Sciatic nerve (tissue), 2 donors: ENCODE results near the gene SNAPC1. TPM values are rescaled to one million over a fixed set of nuclear protein-coding genes. Genes with fewer than 3 reads are reported as not detected.
A peak's percentile ranks its signal among the peaks of the same experiment; 100 is the strongest.
"Not testable (repeated sequence)": the region's sequence is repeated elsewhere in the genome, so short reads cannot be mapped to it uniquely, and the experiment has no call there.

ENCODE experiments used
- ATAC-seq: fragments of 200-7000 bp; cut with Tn5 transposase; one replicate; pipeline ENCODE4 v1.9.1; 2020; ENCODE audit warnings: mild to moderate bottlenecking, moderate library complexity
- DNase-seq: peaks from one replicate; pipeline ENCODE4 v3.0.0-alpha.2; 2020; ENCODE audit warnings: low spot score
- intact Hi-C: fragments of 100-400 bp; cut with DNase I; formaldehyde crosslinking; loops from one replicate; pipeline ENCODE4 v1.14.2; 2022
- total RNA-seq: library from RNA; stranded (reverse); fragmentation: NEBNext Ultra II Directional; extraction: Animal tissue kit (Norgen Biotek cat#: 25700); gene quantifications from one replicate; pipeline ENCODE4 v1.2.1, GENCODE V29; 2021
- donor health status: DM: no; HTN: no; CAD: no.
- donor health status: DM: no; HTN: no; CAD: no.

The SNAPC1 gene
- total RNA-seq, 1 donor from 2014 or later = 5.9 TPM

DNA sequence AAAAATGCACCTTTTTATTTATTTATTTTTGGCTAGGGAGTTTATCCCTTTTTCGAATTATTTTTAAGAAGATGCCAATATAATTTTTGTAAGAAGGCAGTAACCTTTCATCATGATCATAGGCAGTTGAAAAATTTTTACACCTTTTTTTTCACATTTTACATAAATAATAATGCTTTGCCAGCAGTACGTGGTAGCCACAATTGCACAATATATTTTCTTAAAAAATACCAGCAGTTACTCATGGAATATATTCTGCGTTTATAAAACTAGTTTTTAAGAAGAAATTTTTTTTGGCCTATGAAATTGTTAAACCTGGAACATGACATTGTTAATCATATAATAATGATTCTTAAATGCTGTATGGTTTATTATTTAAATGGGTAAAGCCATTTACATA, 14.9 kb upstream of the SNAPC1 start:
- intact Hi-C loops = no loop called here
- DNase-seq (no peak), ATAC-seq (no peak)

DNA sequence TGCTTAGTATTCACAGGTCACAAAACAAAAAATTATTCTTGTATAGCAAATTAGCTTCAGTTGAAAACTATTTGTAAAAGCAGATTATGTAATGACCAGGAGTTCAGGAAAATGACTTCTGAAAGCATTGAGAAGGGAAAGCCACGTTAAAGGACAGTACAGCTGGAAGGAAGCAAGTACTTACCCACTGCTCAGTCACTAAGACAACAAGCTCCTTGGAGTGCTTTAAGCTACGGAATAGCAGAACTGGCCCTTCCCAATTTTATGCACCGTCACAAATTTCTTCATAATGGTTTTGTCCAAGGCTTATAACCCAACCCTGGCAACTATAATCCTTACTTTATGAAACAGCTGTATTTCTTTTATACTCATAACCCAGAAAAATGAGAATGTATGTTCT, 13.0 kb upstream of the SNAPC1 start:
- intact Hi-C loops = no loop called here
- DNase-seq (no peak), ATAC-seq (peak; percentile 52)

DNA sequence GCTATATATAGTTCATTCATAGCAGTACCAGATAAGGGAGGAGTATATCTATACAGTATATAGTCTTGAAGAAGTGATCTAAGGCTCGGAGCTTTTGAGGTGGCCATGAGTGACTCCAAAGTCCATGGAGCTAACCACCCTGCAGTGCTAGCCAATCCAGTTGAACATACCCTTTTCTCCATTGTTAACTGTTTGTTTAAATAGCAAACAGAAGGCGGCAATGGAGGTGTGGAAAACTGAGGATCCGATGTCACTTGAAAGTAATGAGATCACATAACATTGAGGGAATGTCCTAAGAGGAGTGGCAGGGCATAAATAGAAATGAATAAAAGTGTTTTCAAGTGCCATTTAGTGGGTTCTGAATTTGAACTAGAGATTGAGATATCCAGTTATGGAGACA, 12.4 kb upstream of the SNAPC1 start:
- no peak for ATAC-seq
- intact Hi-C loops = no loop called here
- DNase-seq = no peak

DNA sequence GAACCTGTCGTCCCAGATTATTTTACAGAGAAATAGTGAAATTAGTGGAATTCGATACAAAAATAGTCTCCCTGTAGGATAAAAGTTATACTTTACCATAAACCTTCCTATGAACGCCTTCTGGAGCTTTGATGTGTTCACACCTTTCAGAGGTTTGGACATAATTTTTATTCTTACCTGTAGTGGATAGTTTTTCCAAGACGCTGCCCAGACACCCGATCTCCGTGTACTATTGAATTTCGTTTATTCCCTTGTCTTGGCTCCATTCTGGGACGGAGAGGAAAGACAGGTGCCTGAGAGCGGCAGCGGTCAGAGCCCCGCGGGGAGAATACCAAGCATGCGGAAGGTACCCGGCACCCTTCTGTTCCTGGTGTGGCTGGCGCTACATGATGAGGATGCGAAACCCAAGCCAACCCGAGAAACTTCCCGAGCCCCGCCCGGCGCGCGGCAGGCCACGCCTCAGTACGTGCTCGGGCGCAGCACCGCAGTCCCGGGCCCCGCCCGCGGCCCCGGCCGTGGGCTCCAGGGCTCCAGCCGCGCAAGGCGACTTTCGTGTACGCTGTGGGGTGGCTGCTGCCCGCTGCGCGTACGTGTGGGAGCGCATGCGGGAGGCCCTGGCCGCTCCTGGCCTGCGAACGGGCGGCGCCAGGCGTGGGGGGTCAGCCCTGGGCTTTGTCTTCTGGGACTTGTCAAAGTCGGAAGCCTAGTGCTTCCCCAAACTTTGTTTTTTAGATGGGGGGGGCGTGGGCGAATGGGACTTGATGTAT, 11.3 kb upstream of the SNAPC1 start:
- peak; percentile 96 for ATAC-seq
- intact Hi-C loops = no loop called here
- peak; percentile 90 for DNase-seq

DNA sequence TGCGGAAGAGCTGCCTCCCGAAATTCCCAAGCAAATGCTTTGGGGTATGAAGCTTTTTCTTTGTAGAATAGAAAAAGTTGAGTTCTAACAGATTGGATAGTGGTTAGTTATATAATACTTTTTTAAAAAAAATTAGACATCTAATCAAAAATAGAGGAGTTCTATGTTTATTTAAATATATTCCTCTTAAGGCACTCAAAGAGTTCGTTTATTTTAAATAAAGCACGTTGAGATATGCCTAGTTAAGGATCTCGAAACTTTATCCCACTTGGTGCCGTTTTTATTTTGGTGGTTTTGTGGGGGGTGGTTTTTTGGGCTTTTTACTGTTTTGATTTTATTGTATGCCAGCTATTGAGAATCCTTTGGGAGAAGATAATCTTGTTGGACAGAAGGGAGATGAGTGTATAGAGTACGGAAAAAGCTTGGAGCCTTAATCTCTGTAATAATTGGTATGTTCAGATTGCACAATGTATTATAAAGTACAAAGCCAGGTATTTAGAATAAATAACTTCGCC, 10.7 kb upstream of the SNAPC1 start:
- intact Hi-C loops = no loop called here
- no peak for DNase-seq

DNA sequence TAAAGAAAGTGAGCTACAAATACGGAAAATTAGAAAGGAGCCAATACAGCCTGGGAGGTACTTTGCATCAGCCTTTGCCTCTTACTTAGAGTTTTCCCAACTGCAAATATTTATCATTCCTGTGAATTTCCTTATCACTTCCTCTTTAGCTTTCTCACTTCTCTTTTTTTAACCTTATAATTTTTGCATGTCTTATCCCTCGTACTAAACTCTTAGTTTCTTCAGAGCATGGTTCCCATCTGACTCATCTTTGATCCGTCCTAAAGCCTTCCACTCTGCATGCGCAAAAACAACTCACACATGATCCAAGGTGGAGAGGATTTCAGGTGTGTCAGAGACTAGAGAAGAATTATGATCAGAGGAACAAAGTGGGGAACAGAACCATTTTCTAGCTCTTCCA, 9.6 kb upstream of the SNAPC1 start:
- DNase-seq (no peak), ATAC-seq (no peak)
- intact Hi-C loops = no loop called here

More for the DNA sequence above, 10.7 kb upstream of the SNAPC1 start:
- ATAC-seq = no peak

DNA sequence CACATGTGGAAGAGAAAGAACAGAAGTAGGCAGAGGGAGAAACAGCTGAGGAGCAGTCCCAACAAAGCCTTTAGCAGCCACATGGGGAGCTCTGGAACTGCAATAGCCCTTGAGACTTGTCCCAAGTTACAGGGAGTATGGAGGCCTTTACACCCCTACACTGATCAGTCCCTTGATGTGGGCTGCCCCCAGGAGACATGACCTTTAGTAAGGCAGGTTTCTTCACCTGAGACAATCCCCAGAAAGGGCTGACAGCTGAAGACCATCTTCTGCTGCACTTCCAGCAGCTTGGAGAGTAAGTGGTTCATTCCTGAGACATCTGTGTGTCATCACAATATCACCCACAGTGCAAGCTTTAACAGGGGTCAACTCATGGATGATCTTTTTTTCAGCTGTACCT, 8.6 kb upstream of the SNAPC1 start:
- DNase-seq (no peak), ATAC-seq (no peak)
- intact Hi-C loops = no loop called here

DNA sequence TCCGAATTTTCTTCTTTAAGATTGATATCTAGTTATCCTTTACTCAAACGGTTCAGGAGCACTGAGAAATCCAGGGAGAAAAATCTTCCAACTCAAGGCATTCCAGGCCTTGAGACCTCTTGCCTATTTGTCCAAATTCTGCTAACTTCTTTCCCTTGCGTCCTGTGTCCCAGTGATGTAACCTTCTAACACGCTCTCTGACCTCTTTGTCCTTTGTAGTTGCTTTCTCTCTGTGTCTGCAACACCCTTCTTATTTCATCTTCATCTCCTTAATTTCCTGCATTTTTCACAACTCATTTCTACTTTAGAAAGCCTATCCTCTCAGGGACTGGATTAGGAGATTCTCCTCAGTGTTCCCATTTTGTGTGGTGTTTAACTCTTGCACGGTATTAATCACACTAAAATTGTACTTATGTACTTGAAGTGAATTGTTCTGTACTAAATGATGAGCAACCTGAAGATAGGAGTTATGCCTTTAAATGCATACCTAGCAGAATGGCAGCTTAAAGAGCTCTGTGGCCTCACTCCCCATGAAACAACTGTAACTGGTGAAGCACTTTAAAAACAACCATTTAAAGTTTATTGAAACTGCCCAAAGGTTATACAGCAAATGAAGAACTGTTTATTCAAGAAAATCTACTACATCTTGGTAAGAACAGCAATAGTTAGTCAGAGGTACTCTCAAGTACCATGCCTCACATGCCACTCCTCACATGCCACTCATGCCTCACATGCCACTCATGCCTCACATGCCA, 7.4 kb upstream of the SNAPC1 start:
- no peak for DNase-seq
- no peak for ATAC-seq
- intact Hi-C loops = no loop called here

DNA sequence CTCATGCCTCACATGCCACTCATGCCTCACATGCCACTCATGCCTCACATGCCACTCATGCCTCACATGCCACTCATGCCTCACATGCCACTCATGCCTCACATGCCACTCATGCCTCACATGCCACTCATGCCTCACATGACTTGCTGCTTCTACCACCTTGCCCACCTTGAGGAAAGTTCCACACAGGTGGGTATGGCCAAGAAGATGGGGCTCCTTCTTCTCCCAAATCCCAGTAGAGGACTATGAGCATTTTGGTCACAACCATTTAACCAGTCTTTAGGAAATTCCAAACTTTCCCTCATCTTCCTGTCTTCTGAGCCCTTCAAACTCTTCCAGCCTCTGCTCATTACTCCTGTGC, 6.9 kb upstream of the SNAPC1 start:
- DNase-seq, intact Hi-C loops, ATAC-seq: not testable (repeated sequence)

DNA sequence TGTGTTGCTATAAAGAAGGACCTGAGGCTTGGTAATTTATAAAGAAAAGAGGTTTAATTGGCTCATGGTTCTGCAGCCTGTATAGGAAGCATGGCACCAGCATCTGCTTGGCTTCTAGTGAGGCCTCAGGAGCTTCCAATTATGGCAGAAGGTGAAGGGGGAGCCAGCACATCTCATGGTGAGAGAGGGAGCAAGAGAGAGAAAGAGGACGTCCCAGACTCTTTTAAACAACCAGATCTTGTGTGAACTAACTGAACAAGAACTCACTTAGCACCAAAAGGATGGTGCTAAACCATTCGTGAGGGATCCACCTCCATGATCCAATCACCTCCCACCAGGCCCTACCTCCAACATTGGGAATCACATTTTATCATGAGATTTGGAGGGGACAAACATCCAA, 6.1 kb upstream of the SNAPC1 start:
- intact Hi-C loops = no loop called here
- ATAC-seq (no peak), DNase-seq (no peak)

DNA sequence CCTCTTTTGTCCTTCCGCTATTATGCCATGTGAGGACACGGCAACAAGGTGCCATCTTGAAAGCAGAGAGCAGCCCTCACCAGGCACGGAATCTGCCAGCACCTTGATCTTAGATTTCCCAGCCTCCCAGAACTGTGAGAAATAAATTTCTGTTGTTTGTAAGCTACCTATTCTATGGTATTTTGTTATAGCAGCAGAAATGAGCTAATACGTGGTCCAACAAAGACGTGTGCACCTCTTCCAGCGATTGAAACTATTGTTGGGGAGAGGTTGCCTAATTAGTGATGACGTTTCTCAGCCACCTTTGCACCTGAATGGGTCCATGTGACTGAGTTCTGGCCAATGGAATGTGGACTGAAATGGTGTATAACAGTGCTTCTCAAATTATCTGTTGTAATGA, 2.3 kb upstream of the SNAPC1 start:
- DNase-seq (no peak), ATAC-seq (no peak)
- intact Hi-C loops = no loop called here

DNA sequence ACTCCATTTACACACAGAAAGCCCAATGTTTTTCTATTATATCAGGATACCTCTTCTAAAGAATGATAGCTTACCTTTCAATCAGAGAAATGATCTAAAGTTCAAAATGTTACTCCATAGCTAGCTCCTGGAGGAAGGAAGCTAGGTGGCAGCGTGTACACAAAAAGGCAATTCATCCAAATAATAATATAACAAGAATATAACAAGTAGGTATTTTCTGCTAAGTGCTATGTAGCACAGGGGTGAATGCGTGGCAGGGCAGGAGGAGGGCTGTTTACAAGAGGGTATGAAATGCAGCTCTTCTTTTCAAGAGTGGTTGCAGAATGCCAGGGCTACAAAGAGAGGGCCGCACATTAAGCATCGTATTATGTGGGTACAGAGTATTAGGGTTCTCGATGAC, 663 bp upstream of the SNAPC1 start:
- intact Hi-C loops = no loop called here
- ATAC-seq (peak; percentile 6), DNase-seq (no peak)

DNA sequence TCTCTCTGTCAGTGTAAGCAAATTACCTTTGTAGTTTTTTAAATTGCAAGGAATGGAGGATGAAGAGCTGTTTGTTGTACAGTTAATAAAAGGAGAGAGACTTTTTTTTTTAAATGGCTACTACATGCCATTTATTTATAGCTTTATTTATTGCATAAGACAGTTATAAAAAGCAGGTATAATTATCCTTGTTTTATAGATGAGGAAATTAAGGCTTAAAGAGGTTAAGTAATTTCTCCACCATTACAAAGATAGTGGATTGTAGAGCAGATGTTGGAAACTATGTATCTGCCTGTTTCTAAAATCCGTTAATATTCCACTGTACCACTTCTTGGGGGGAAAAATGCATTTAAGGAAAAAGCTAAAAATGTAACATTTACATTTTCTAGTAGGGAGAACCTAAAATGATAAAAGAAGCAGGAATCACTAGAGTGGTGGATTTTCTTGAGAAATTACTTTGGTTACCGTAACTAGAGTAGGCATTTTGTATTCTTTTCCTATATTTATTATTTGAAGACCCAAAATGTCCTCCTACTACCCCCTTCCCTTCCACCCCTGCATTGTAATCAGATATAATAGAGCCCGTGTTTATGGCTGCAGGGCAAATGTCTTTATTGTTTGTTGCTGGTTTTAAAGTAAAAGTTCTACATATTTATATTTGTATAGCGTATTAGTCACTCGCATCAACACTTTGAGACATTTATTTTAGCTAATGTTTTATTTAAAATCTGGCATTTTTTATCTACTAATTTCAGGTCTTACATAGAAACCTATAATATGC, 2.3 kb downstream of the SNAPC1 start:
- intact Hi-C loops = no loop called here
- no peak for DNase-seq
- no peak for ATAC-seq

DNA sequence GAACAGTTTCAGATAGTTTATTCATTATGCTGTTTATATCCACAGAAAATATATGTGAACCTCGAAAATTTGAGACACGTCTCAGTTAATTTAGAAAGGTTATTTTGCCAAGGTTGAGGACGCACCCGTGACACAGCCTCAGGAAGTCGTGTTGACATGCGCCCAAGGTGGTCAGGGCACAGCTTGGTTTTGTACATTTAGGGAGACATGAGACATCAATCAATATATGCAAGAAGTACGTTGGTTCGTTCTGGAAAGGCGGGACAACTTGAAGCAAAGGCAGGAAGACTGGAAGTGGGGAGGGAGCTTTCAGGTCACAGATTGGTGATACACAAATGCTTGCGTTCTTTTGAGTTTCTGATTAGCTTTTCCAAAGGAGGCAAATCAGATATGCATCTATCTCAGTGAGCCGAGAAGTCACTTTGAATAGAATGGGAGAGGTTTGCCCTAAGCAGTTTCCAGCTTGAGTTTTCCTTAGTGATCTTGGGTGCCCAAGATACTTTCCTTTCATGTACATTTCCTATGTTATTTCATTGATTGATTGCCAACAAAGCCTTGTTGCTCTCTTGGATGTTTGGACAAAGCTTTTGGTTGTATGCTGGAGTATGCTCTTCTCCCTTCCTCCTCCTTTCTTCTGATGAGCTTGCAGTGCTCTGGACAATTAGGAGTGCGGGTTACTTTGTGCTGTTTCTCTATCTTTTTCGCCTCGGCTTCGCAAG, 3.2 kb downstream of the SNAPC1 start:
- intact Hi-C loops = no loop called here

DNA sequence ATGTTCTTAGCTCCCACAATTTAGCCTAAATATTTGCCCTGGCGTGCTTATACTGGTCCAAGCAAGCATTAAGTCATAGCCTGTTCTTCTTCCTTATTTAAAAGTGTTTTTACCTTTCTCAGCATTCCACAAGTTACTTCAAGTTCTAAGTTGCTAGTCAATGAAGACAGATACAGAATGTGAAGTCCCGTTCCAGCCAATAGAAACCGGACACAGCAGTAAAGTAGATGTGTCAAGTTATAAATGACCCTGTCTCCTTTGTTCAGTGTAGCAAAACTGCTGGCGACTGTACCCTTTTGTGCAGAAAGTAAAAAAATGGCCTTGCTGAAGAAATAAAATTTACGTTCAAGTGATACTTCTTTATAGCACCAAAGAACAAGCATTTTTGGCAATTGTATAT, 3.9 kb downstream of the SNAPC1 start:
- ATAC-seq (no peak), DNase-seq (no peak)
- intact Hi-C loops = no loop called here

More for the DNA sequence above, 3.2 kb downstream of the SNAPC1 start:
- ATAC-seq (no peak), DNase-seq (no peak)

DNA sequence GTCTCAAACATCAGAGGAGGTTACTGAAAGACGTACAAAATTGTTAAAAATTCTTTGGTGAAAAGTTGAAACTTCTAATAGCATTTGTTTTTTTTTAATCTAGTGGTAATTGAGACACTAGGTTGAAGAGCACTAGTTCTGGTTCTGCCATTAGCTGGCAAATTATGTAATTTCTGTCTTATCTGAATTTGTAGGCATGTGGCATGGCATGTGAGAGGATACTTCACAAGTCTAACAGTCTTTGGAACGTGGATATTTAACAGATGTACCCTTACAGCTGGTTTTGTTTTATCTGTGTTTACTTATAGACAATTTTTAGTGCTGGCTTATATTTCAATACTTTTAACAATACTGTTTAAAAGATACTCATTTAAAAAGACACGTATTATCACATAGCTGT, 6.0 kb downstream of the SNAPC1 start:
- intact Hi-C loops = no loop called here
- DNase-seq = no peak
- no peak for ATAC-seq

DNA sequence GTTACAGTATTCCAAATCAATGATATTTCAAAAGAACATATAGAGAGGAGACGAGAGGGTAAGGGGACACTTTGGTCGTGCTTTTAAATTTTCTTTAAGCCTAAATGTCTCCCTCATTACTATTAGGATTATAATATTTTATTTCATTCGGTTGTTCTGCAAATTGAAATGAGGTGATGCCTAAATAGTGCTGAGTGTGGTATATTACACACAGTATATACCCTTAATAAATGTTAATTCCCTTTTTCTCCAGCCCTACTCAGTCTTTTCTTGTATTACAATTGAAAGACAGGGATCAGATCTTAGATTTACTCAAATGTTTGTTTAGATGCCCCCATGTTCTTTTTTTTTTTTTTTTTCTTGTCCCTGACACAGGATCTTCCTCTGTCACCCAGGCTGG, 7.7 kb downstream of the SNAPC1 start:
- DNase-seq (no peak), ATAC-seq (no peak)
- intact Hi-C loops = no loop called here

DNA sequence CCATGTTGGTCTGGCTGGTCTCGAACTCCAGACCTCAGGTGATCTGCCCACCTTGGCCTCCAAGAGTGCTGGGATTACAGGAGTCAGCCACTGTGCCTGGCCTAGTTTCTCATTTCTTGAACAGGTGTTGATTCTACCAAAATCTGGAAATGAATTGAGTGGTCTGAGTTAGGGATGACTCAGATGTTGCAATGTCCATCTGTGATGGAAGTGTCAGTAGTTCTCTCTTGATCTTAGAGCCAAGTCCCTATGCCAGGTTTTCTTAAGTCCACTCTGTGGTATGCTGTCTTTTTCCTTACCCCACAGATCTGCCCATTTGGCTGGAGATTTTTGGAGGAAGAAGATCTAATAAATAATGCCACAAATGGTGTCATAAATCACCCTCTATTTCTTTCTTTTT, 12.6 kb downstream of the SNAPC1 start:
- intact Hi-C loops = no loop called here
- DNase-seq (no peak), ATAC-seq (no peak)

DNA sequence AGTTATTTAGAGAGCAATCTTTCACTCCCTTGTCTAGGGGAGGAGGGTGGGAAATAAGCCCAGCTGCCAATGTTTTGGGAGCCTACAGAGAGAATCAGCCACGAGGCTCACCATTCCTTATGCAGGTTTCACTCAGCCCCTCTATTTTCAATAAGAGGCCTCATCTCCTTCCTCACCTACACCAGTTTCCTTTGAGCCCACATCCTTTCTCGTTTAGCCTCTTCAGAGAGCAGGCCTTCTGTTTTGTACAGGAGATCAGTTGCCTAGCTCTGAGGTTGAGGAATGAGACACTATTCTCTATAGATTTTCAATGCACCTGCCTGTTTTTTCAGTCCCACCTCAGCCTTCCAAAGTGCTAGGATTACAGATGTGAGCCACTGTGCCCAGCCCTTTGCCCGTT, 17.9 kb downstream of the SNAPC1 start:
- ATAC-seq (no peak), DNase-seq (no peak)
- intact Hi-C loops = no loop called here
